Nephron progenitor cell (in vitro differentiated cells): ENCODE measurements around the gene WNK4.

Experiments used
- DNase-seq: peaks from one replicate; pipeline ENCODE4 v3.0.0; 2021
- H3K27ac Mint-ChIP-seq: 2 replicates; pipeline ENCODE4 v1.8.0; 2021; ENCODE audit warnings: mild to moderate bottlenecking, moderate library complexity, mixed read lengths
- H3K27me3 Mint-ChIP-seq: 2 replicates; pipeline ENCODE4 v1.8.0; 2021; ENCODE audit warnings: mild to moderate bottlenecking, low read depth, mixed read lengths; ENCODE audit not compliant: poor library complexity
- H3K36me3 Mint-ChIP-seq: 2 replicates; pipeline ENCODE4 v1.8.0; 2021; ENCODE audit warnings: low read depth, mixed read lengths
- H3K4me1 Mint-ChIP-seq: 2 replicates; pipeline ENCODE4 v1.8.0; 2021; ENCODE audit warnings: mixed read lengths
- H3K4me3 Mint-ChIP-seq: 2 replicates; pipeline ENCODE4 v1.8.0; 2021; ENCODE audit warnings: mild to moderate bottlenecking, moderate library complexity, mixed read lengths
- H3K9me3 Mint-ChIP-seq: 2 replicates; pipeline ENCODE4 v1.8.0; 2021; ENCODE audit warnings: mild to moderate bottlenecking, moderate library complexity, mixed read lengths
- TF ChIP-seq, protein P1 (sequence below): fragments of 200-600 bp; sonication (generic); IDR thresholded peaks from 2 replicates; pipeline ENCODE4 v1.5.0; 2021; ENCODE audit warnings: antibody characterized with exemption

Gene WNK4

DNA sequence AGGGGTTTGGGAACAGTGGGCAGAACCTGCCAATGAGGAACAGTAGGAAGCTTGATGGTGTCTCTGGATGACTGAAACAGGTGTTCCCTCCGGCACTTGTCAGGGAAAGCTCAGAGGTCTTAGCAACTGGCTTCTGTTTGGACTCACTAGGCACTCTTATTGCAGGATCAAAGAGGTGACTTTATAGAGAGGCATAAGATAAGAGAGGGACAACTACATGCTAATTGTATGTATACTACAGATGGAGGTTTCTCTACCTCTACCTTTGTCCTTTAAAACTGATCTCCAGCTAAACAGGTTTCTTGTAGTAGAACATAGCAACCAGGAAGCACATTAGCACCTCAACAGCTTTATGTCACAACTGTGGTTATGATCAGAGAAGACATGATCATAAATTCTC, 25.8 kb downstream of the WNK4 start:
- TF ChIP-seq, protein P1, sequence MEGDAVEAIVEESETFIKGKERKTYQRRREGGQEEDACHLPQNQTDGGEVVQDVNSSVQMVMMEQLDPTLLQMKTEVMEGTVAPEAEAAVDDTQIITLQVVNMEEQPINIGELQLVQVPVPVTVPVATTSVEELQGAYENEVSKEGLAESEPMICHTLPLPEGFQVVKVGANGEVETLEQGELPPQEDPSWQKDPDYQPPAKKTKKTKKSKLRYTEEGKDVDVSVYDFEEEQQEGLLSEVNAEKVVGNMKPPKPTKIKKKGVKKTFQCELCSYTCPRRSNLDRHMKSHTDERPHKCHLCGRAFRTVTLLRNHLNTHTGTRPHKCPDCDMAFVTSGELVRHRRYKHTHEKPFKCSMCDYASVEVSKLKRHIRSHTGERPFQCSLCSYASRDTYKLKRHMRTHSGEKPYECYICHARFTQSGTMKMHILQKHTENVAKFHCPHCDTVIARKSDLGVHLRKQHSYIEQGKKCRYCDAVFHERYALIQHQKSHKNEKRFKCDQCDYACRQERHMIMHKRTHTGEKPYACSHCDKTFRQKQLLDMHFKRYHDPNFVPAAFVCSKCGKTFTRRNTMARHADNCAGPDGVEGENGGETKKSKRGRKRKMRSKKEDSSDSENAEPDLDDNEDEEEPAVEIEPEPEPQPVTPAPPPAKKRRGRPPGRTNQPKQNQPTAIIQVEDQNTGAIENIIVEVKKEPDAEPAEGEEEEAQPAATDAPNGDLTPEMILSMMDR: no peak
- peaks cover 10% of the 10 kb centered on the region for H3K36me3 Mint-ChIP-seq
- no peak overlapping the region for H3K27ac Mint-ChIP-seq
- H3K4me3 Mint-ChIP-seq: no peak overlapping the region
- no peaks in the 10 kb centered on the region for H3K9me3 Mint-ChIP-seq
- peaks cover 4% of the 10 kb centered on the region for H3K27me3 Mint-ChIP-seq
- peaks cover 48% of the 10 kb centered on the region for H3K4me1 Mint-ChIP-seq
- DNase-seq: no peak

DNA sequence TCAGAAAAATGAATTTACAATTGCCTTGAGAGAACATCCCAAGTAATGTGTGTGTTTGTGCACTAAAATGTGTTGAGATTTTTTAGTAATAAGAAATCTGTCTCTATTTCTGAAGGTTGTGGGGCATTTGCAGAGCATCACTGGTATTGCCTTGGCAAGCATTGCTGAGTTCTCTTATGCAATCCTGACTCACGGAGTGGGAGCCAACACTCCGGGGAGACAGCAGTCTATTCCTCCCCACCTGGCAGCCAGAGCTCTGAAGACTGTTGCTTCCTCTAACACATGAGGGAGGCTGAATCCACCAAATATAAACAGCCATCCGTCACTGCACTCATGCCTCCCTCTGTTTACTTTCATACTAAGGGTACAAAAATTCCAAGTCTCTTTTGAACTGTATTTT, 28.8 kb downstream of the WNK4 start:
- no peak overlapping the region for H3K4me3 Mint-ChIP-seq
- no peaks in the 10 kb centered on the region for H3K27me3 Mint-ChIP-seq
- H3K36me3 Mint-ChIP-seq: peaks cover 26% of the 10 kb centered on the region
- DNase-seq: no peak
- H3K27ac Mint-ChIP-seq: peak overlapping the region; percentile 47
- TF ChIP-seq, protein P1: no peak
- no peaks in the 10 kb centered on the region for H3K9me3 Mint-ChIP-seq
- peaks cover 18% of the 10 kb centered on the region for H3K4me1 Mint-ChIP-seq

DNA sequence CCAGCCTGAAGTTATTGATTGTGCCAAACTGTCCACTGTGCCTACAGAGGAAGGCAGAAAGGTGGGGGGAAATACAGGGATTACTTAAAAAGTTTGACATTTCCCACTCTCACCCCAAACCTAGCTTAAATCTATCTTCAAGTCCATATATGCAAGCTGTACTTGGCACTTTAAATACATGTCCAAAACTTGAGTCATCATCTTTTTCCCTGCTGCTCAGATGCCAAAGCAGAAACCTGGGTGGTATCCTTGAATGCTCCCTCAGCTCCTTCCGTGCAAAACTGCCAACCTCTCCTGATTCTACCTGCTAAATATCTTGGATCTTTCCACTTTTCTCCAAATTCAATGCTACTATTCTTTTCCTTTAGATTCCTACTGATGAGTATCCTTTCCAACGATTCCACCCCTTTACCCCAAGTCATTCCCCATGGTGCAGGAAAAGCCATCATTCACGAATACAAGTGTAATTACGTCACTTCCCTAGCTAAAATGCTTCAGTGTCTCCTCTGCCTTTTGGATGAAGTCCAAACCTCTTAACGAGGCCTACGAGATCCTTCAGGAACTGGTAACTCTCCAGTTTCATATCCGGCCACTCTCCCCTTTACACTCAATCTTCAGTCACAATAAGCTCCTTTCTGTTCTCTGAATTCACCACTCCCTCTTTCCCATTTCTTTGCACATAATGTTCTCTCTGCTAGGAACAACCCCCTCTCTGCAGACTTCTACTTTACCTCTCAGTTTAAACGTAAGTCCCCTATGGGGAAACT, 34.4 kb downstream of the WNK4 start:
- DNase-seq: no peak
- Mint-ChIP-seq H3K27ac (no peak overlapping the region), H3K9me3 (no peaks in the 10 kb centered on the region), H3K27me3 (no peaks in the 10 kb centered on the region), H3K36me3 (peaks cover 66% of the 10 kb centered on the region), H3K4me1 (no peaks in the 10 kb centered on the region), H3K4me3 (no peak overlapping the region)
- TF ChIP-seq, protein P1: no peak

DNA sequence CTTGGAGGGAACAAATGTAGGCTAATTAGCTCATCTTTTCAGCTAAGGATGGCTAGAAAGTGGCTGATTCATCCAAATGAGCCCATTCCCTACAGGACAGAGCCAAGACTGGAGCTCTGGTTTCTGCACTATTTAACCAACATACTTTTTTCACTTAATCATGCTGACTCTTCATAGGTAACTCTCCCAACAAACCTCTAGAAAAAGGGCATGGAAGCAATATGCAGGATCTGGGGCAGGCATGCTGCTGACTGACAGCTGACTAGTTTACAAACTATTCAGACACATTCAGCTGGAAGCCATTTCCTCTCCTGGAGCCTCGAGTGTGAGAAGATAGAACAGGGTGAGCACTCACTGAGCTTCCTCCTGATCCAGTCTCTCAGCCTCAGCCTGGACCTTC, 37.5 kb downstream of the WNK4 start:
- Mint-ChIP-seq H3K27me3 (no peaks in the 10 kb centered on the region), H3K36me3 (peaks cover 66% of the 10 kb centered on the region), H3K4me3 (no peak overlapping the region), H3K9me3 (no peaks in the 10 kb centered on the region), H3K27ac (no peak overlapping the region), H3K4me1 (peaks cover 13% of the 10 kb centered on the region)
- no peak for DNase-seq
- TF ChIP-seq, protein P1: no peak

DNA sequence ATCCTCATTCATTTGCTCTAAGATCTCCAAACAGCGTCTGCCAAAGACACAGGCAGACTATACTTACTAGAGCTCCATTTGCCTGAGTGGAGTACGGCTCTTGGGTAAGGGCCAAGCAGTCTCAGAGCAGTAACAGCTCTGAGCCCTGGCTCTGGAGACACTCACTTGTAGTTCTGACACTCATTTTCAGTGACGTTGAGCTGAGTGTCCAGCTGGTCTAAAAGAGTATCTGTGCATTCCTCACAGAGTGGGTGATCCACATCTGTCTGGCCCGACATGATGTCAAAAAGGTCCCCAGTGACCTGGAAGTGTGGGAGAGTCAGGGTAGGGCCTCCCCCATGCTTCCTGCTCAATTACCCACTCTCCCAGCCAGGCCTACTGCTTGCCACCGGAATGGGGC, 38.0 kb downstream of the WNK4 start:
- TF ChIP-seq, protein P1: no peak
- Mint-ChIP-seq H3K36me3 (peaks cover 65% of the 10 kb centered on the region), H3K27me3 (no peaks in the 10 kb centered on the region), H3K4me1 (peaks cover 16% of the 10 kb centered on the region), H3K4me3 (no peak overlapping the region), H3K9me3 (no peaks in the 10 kb centered on the region), H3K27ac (no peak overlapping the region)
- no peak for DNase-seq

DNA sequence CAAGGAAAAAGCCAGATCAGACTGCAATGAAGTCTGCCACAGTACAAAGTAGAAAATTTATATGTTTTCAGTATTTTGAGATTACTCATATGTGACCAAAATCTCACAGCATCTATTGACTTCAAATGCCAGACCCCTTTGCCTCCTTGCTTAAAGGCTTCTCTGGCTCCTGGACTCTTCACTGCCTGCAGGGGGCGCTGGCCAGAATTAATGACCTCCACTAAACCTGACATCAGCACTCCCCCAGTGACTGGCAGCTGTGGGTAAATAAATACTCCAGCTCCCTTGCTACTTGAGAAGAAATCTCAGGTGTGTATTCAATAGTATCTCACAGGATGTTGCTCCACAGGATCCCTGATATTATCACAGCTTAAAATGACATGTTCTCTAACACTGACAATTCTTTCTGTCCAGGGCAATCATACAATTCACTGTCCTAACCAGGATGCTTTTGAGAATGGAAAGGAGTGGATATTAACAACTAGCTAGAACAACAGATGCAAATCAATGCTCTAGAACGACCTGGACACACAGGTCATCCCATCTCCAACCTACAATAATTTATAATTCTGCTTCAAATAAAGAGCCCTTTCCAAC, 39.6 kb downstream of the WNK4 start:
- TF ChIP-seq, protein P1: peak; percentile 79
- H3K9me3 Mint-ChIP-seq: no peaks in the 10 kb centered on the region
- H3K36me3 Mint-ChIP-seq: peaks cover 49% of the 10 kb centered on the region
- peaks cover 23% of the 10 kb centered on the region for H3K4me1 Mint-ChIP-seq
- peaks cover 5% of the 10 kb centered on the region for H3K27me3 Mint-ChIP-seq
- no peak overlapping the region for H3K4me3 Mint-ChIP-seq
- peak overlapping the region; percentile 9 for H3K27ac Mint-ChIP-seq
- peak; percentile 77 for DNase-seq
